ENCODE data around the gene PET117.
"Not testable (repeated sequence)": the region's sequence is repeated elsewhere in the genome, so short reads cannot be mapped to it uniquely, and the experiment has no call there.

PET117 gene

GRCh38 chr20:18165553-18165952, 27.9 kb downstream of the PET117 start:
- DNase-seq = no peak

GRCh38 chr20:18166241-18166881, 28.7 kb downstream of the PET117 start:
- DNase-seq = no peak

- peak in 1 of 2 experiments; percentile 10 for DNase-seq
Observed at GRCh38 chr20:18166950-18167349, 29.3 kb downstream of the PET117 start.

GRCh38 chr20:18172379-18172778, 34.7 kb downstream of the PET117 start:
- no peak for DNase-seq

- no peak for DNase-seq
Observed at GRCh38 chr20:18174906-18175683, 37.4 kb downstream of the PET117 start.

GRCh38 chr20:18176318-18176785, 38.7 kb downstream of the PET117 start:
- no peak for DNase-seq

- DNase-seq = not testable (repeated sequence)
Observed at GRCh38 chr20:18180366-18180765, 42.7 kb downstream of the PET117 start.

GRCh38 chr20:18180815-18181214, 43.2 kb downstream of the PET117 start:
- DNase-seq = no peak

GRCh38 chr20:18187020-18187419, 49.4 kb downstream of the PET117 start:
- no peak for DNase-seq

GRCh38 chr20:18188434-18188833, 50.8 kb downstream of the PET117 start:
- DNase-seq = no peak

- no peak for DNase-seq
Observed at GRCh38 chr20:18190338-18191233, 52.9 kb downstream of the PET117 start.

- DNase-seq = no peak
Observed at GRCh38 chr20:18191306-18191705, 53.6 kb downstream of the PET117 start.

All from NCI-H524 (cell line).